SU-DHL-6 (cell line): ENCODE data around the gene SYF2.

ENCODE experiments used
- EZH2phosphoT487 ChIP-seq: fragments of 200-600 bp; sonication (generic), shearing (Covaris generic); conservative IDR thresholded peaks from 2 replicates; pipeline ENCODE4 v1.6.1; 2018; ENCODE audit warnings: mild to moderate bottlenecking, antibody characterized with exemption, low read length, moderate library complexity, mixed read lengths
- TF ChIP-seq, protein P1 (sequence below): fragments of 200-600 bp; sonication (generic); IDR thresholded peaks from one replicate; pipeline ENCODE4 v1.5.1; 2017; ENCODE audit warnings: antibody characterized with exemption, mild to moderate bottlenecking, low read length, moderate library complexity; ENCODE audit not compliant: insufficient read depth, poor library complexity, severe bottlenecking

DNA sequence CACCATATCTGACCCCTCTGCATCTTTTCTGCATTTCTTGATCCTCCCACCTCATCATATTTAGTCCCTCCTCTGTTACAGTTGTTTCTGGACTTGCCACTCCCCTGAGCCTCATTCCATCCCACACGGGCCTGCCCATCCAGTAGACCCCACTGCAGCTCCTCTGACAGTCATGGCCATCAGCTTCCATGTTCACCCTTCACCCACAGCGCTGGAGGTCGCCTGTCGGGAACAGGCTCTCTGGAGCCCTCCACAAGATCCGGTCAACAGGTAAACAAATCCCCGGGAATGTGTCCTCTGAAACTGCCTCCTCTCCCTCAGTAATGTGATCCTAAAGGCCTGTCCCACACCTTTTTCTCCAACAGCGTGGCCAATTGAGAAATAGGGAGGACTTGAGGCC is 31.3 kb downstream of the SYF2 start:
- TF ChIP-seq, protein P1, sequence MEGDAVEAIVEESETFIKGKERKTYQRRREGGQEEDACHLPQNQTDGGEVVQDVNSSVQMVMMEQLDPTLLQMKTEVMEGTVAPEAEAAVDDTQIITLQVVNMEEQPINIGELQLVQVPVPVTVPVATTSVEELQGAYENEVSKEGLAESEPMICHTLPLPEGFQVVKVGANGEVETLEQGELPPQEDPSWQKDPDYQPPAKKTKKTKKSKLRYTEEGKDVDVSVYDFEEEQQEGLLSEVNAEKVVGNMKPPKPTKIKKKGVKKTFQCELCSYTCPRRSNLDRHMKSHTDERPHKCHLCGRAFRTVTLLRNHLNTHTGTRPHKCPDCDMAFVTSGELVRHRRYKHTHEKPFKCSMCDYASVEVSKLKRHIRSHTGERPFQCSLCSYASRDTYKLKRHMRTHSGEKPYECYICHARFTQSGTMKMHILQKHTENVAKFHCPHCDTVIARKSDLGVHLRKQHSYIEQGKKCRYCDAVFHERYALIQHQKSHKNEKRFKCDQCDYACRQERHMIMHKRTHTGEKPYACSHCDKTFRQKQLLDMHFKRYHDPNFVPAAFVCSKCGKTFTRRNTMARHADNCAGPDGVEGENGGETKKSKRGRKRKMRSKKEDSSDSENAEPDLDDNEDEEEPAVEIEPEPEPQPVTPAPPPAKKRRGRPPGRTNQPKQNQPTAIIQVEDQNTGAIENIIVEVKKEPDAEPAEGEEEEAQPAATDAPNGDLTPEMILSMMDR = no peak
- TF ChIP-seq EZH2phosphoT487 = no peak
